SK-N-SH treated with all-trans-retinoic acid at 6 μM for 48 hours (cell line): ENCODE data around the gene OMP.

Source experiments
- BACH2 ChIP-seq: fragments of 250-450 bp; sonication (Bioruptor Pico); IDR thresholded peaks from 2 replicates; pipeline ENCODE4 v1.9.0; 2021; ENCODE audit warnings: mild to moderate bottlenecking, borderline replicate concordance
- CREB5 ChIP-seq: fragments of 250-450 bp; sonication (Bioruptor Pico); IDR thresholded peaks from 2 replicates; pipeline ENCODE4 v1.5.1; 2020; ENCODE audit warnings: low read depth, mild to moderate bottlenecking, moderate library complexity
- GLIS3 ChIP-seq: fragments of 250-450 bp; sonication (Bioruptor Pico); IDR thresholded peaks from 2 replicates; pipeline ENCODE4 v1.5.0; 2020; ENCODE audit warnings: mild to moderate bottlenecking, moderate library complexity
- OSR1 ChIP-seq: fragments of 250-450 bp; sonication (Bioruptor Pico); IDR thresholded peaks from 2 replicates; pipeline ENCODE4 v1.8.0; 2022; ENCODE audit warnings: moderate library complexity, mild to moderate bottlenecking, inconsistent platforms
- PATZ1 ChIP-seq: fragments of 250-450 bp; sonication (Bioruptor Pico); IDR thresholded peaks from 2 replicates; pipeline ENCODE4 v1.8.0; 2020; ENCODE audit warnings: mild to moderate bottlenecking, moderate library complexity, borderline replicate concordance
- PPARA ChIP-seq: fragments of 250-450 bp; sonication (Bioruptor Pico); IDR thresholded peaks from 2 replicates; pipeline ENCODE4 v1.5.0; 2020; ENCODE audit warnings: mild to moderate bottlenecking, borderline replicate concordance
- RARB ChIP-seq: fragments of 250-450 bp; sonication (Bioruptor Pico); IDR thresholded peaks from 2 replicates; pipeline ENCODE4 v1.8.0; 2021; ENCODE audit warnings: mild to moderate bottlenecking, moderate library complexity
- TOX ChIP-seq: fragments of 250-450 bp; sonication (Bioruptor Pico); IDR thresholded peaks from 2 replicates; pipeline ENCODE4 v1.8.0; 2021; ENCODE audit warnings: mild to moderate bottlenecking, moderate library complexity, borderline replicate concordance
- ZC3H10 ChIP-seq: fragments of 250-450 bp; sonication (Bioruptor Pico); IDR thresholded peaks from 2 replicates; pipeline ENCODE4 v1.5.1; 2021; ENCODE audit warnings: mild to moderate bottlenecking, moderate library complexity
- ZFP3 ChIP-seq: fragments of 250-450 bp; sonication (Bioruptor Pico); IDR thresholded peaks from 2 replicates; pipeline ENCODE4 v1.5.0; 2020; ENCODE audit warnings: mild to moderate bottlenecking, moderate library complexity
- ZFP30 ChIP-seq: fragments of 450-650 bp; formaldehyde crosslinking; IDR thresholded peaks from 2 replicates; pipeline ENCODE4 v1.5.0; 2022; ENCODE audit warnings: mild to moderate bottlenecking, moderate library complexity

GRCh38 chr11:77151804-77152509 is 49.3 kb downstream of the OMP start:
- TF ChIP-seq RARB (CRISPR knock-in tag) (no peak), CREB5 (CRISPR knock-in tag) (no peak), BACH2 (CRISPR knock-in tag) (no peak), ZFP3 (CRISPR knock-in tag) (no peak), GLIS3 (CRISPR knock-in tag) (no peak), ZC3H10 (no peak), ZFP30 (CRISPR knock-in tag) (no peak), OSR1 (no peak), PATZ1 (CRISPR knock-in tag) (no peak), TOX (CRISPR knock-in tag) (no peak), PPARA (CRISPR knock-in tag) (no peak)
